A549 (cell line): ENCODE measurements around the gene CLC.

Source experiments
- CBX2 ChIP-seq: fragments of 200-600 bp; sonication (generic); IDR thresholded peaks from 2 replicates; pipeline ENCODE4 v1.6.1; 2016; ENCODE audit warnings: low read depth, mild to moderate bottlenecking, borderline replicate concordance
- CBX8 ChIP-seq: fragments of 200-600 bp; sonication (generic); IDR thresholded peaks from 2 replicates; pipeline ENCODE4 v1.6.1; 2016
- EP300 ChIP-seq, 2 experiments: fragments of >200 bp; sonication (Bioruptor Twin); formaldehyde crosslinking; IDR thresholded peaks; 2 replicates in 1 of 2; 3 replicates in 1 of 2; pipeline ENCODE4 v1.6.1; 2016 to 2017
- FOSL2 ChIP-seq, 2 experiments: fragments of 450-650 bp in 1 of 2; fragments of >200 bp in 1 of 2; sonication (Bioruptor Twin) in 1 of 2; formaldehyde crosslinking; IDR thresholded peaks; 2 replicates each; pipeline versions ENCODE4 v1.5.0 to v1.6.1; 2016 to 2020; ENCODE audit warnings: mild to moderate bottlenecking in 1 of 2, moderate library complexity in 1 of 2
- HDAC2 ChIP-seq: fragments of 200-600 bp; sonication (generic); IDR thresholded peaks from 2 replicates; pipeline ENCODE4 v1.6.1; 2016
- HOXA7 ChIP-seq: fragments of 250-450 bp; sonication (Bioruptor Pico); IDR thresholded peaks from 2 replicates; pipeline ENCODE4 v1.5.0; 2020; ENCODE audit warnings: mild to moderate bottlenecking, moderate library complexity
- MAFK ChIP-seq: fragments of 450-650 bp; IDR thresholded peaks from 2 replicates; pipeline ENCODE4 v1.6.1; 2014; ENCODE audit not compliant: partially characterized antibody
- POLR2A ChIP-seq: IDR thresholded peaks from 2 replicates; pipeline ENCODE4 v1.6.1; 2012; ENCODE audit warnings: mild to moderate bottlenecking, low read length
- SMC3 ChIP-seq: fragments of >200 bp; sonication (Bioruptor Twin); formaldehyde crosslinking; IDR thresholded peaks from 3 replicates; pipeline ENCODE4 v1.6.1; 2018; ENCODE audit warnings: inconsistent platforms
- TF ChIP-seq, protein P1 (sequence below): fragments of >200 bp; sonication (Bioruptor Twin); formaldehyde crosslinking; IDR thresholded peaks from 3 replicates; pipeline ENCODE4 v1.5.1; 2016
- TF ChIP-seq, protein P2 (sequence below): IDR thresholded peaks from 2 replicates; pipeline ENCODE4 v1.6.1; 2012

DNA sequence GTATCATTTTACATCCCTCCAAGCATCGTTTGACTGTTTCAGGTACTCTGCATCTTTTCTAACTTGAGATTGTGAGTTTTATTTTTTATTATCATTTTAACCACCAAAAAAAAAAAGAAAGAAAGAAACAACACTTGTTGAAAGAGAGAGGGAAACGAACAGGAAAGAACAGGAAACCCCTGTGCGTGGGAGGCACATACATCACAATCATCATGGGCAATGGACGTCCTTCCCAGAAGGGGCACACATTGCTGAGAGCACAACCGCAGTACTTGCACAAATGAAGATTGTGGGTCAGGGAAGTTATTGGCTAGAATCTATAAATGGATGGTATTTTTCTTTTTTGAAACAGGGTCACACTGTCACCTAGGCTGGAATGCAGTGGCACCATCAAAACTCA is 1.7 kb downstream of the CLC start:
- TF ChIP-seq, protein P1, sequence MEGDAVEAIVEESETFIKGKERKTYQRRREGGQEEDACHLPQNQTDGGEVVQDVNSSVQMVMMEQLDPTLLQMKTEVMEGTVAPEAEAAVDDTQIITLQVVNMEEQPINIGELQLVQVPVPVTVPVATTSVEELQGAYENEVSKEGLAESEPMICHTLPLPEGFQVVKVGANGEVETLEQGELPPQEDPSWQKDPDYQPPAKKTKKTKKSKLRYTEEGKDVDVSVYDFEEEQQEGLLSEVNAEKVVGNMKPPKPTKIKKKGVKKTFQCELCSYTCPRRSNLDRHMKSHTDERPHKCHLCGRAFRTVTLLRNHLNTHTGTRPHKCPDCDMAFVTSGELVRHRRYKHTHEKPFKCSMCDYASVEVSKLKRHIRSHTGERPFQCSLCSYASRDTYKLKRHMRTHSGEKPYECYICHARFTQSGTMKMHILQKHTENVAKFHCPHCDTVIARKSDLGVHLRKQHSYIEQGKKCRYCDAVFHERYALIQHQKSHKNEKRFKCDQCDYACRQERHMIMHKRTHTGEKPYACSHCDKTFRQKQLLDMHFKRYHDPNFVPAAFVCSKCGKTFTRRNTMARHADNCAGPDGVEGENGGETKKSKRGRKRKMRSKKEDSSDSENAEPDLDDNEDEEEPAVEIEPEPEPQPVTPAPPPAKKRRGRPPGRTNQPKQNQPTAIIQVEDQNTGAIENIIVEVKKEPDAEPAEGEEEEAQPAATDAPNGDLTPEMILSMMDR, result no peak
- TF ChIP-seq EP300 (IDR thresholded peaks at IDR 0.05) (no peak), CBX2 (no peak), MAFK (no peak), POLR2A (no peak), HOXA7 (no peak), HDAC2 (no peak), SMC3 (no peak), FOSL2 (IDR thresholded peaks at IDR 0.05) (no peak), FOSL2 (CRISPR knock-in tag; IDR thresholded peaks at IDR 0.05) (no peak), CBX8 (no peak)
- TF ChIP-seq, protein P2, sequence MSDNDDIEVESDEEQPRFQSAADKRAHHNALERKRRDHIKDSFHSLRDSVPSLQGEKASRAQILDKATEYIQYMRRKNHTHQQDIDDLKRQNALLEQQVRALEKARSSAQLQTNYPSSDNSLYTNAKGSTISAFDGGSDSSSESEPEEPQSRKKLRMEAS, result no peak
